ENCODE results near the gene DNAJC6.

The DNAJC6 gene

GRCh38 chr1:65401612-65402011, 92.3 kb downstream of the DNAJC6 start:
- no peak for DNase-seq (ENCODE audit: low read depth)

- DNase-seq (ENCODE audit: low read depth), result no peak
Observed at GRCh38 chr1:65404941-65405340, 95.6 kb downstream of the DNAJC6 start.

GRCh38 chr1:65407877-65408276, 98.5 kb downstream of the DNAJC6 start:
- DNase-seq (ENCODE audit: low read depth), result no peak

GRCh38 chr1:65409314-65409713, 100.0 kb downstream of the DNAJC6 start:
- DNase-seq (ENCODE audit: low read depth), result no peak

- no peak for DNase-seq (ENCODE audit: low read depth)
Observed at GRCh38 chr1:65409816-65410326, 100.5 kb downstream of the DNAJC6 start.

- no peak for DNase-seq (ENCODE audit: low read depth)
Observed at GRCh38 chr1:65412256-65412983, 103.1 kb downstream of the DNAJC6 start.

GRCh38 chr1:65412984-65413375, 103.6 kb downstream of the DNAJC6 start:
- no peak for DNase-seq (ENCODE audit: low read depth)

- no peak for DNase-seq (ENCODE audit: low read depth)
Observed at GRCh38 chr1:65414538-65414937, 105.2 kb downstream of the DNAJC6 start.

- no peak for DNase-seq (ENCODE audit: low read depth)
Observed at GRCh38 chr1:65416767-65417166, 107.4 kb downstream of the DNAJC6 start.

GRCh38 chr1:65417729-65418128, 108.4 kb downstream of the DNAJC6 start:
- no peak for DNase-seq (ENCODE audit: low read depth)

GRCh38 chr1:65418522-65419185, 109.3 kb downstream of the DNAJC6 start:
- no peak for DNase-seq (ENCODE audit: low read depth)

GRCh38 chr1:65419681-65420589, 110.6 kb downstream of the DNAJC6 start:
- DNase-seq (ENCODE audit: low read depth), result peak; percentile 94

GRCh38 chr1:65420590-65421350, 111.4 kb downstream of the DNAJC6 start, which contains the start of the genes LEPR and LEPROT:
TSS of gene LEPR (plus strand) at chr1:65420668. CDS start at chr1:65565566, 144,898 bp downstream.
TSS of gene LEPROT (plus strand) at chr1:65420668. CDS start at chr1:65420725, 57 bp downstream.
- DNase-seq (ENCODE audit: low read depth), result no peak

- no peak for DNase-seq (ENCODE audit: low read depth)
Observed at GRCh38 chr1:65421351-65422025, 112.1 kb downstream of the DNAJC6 start.

- no peak for DNase-seq (ENCODE audit: low read depth)
Observed at GRCh38 chr1:65422241-65423203, 113.2 kb downstream of the DNAJC6 start.

GRCh38 chr1:65423884-65424572, 114.7 kb downstream of the DNAJC6 start:
- no peak for DNase-seq (ENCODE audit: low read depth)

GRCh38 chr1:65424573-65424889, 115.2 kb downstream of the DNAJC6 start:
- DNase-seq (ENCODE audit: low read depth), result no peak

GRCh38 chr1:65425006-65425405, 115.7 kb downstream of the DNAJC6 start:
- DNase-seq (ENCODE audit: low read depth), result no peak

- no peak for DNase-seq (ENCODE audit: low read depth)
Observed at GRCh38 chr1:65425697-65426096, 116.4 kb downstream of the DNAJC6 start.

Data from stimulated activated CD8-positive, alpha-beta memory T cell treated with anti-CD3 and anti-CD28 coated beads, Interleukin-7, amount 100 ng/mL, for 24 hours (primary cell).